AG04449 (cell line): ENCODE measurements around the gene UBAP2.
A peak's percentile ranks its signal among the peaks of the same experiment; 100 is the strongest.

Source experiments
- CTCF ChIA-PET: fragments of 350-600 bp; formaldehyde crosslinking; extraction: SDS; loops from one replicate; lab custom pipeline; 2021; ENCODE audit warnings: antibody characterized with exemption; lab: Yijun Ruan, JAX
- POLR2A ChIA-PET: fragments of 400-600, 350-600 bp; formaldehyde crosslinking; extraction: SDS; loops from one replicate; lab custom pipeline; 2020; ENCODE audit warnings: antibody characterized with exemption, inconsistent platforms; lab: Yijun Ruan, JAX
- DNase-seq: peaks from one replicate; pipeline ENCODE4 v3.0.0-alpha.2; 2010; ENCODE audit warnings: low read depth, low spot score
- H3K4me3 ChIP-seq: 2 replicates; pipeline ENCODE4 v1.5.1; 2011; ENCODE audit warnings: low read depth, mild to moderate bottlenecking, control low read depth, low read length
- TF ChIP-seq, protein P1 (sequence below): IDR thresholded peaks from one replicate; pipeline ENCODE4 v1.5.1; 2011; ENCODE audit warnings: mild to moderate bottlenecking, moderate library complexity, low read length, control low read depth, inconsistent platforms; ENCODE audit not compliant: insufficient read depth; ENCODE audit errors: missing control alignments

UBAP2 gene

DNA sequence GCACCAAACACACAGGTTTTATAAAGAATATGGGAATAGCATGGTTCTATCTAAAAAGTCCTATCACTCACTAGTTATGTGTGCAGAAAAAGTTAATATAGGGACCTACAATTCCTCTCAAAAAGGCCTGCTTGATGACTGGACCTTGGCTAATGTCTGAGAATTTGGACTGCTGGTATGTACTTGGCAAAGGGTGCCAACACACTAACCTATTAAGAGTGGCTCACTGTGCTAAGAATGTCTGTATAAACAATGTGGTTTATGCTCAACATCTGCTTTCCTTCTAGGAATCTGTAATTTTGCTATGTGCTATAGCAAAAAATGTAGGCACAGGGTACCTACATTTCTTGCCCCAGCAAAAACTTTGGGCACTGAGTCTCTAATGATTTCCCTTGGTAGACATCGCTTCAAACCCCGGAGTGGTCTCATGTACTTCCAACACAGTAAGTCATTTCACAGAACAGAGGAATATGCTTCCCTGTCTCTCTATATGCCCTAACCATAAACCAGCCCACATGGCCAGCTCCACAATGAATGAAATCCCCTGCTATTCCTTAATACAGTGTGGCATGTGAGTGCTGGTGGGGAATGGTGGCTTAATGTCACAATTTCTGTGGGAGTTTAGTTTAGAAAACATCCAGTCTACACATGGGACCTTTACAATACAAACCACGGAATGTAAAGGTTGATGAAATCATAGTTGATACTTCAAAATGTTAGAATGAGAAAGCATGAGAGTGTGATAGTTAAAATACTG is 101.7 kb downstream of the UBAP2 start:
- TF ChIP-seq, protein P1, sequence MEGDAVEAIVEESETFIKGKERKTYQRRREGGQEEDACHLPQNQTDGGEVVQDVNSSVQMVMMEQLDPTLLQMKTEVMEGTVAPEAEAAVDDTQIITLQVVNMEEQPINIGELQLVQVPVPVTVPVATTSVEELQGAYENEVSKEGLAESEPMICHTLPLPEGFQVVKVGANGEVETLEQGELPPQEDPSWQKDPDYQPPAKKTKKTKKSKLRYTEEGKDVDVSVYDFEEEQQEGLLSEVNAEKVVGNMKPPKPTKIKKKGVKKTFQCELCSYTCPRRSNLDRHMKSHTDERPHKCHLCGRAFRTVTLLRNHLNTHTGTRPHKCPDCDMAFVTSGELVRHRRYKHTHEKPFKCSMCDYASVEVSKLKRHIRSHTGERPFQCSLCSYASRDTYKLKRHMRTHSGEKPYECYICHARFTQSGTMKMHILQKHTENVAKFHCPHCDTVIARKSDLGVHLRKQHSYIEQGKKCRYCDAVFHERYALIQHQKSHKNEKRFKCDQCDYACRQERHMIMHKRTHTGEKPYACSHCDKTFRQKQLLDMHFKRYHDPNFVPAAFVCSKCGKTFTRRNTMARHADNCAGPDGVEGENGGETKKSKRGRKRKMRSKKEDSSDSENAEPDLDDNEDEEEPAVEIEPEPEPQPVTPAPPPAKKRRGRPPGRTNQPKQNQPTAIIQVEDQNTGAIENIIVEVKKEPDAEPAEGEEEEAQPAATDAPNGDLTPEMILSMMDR: no peak
- H3K4me3 ChIP-seq: no peak overlapping the region
- CTCF ChIA-PET: interaction anchor here (0.5 to 1.6 kb wide), 2 partner anchors 12 to 133 kb away, joined by 3 read pairs; no protein-coding TSS in a partner anchor
- DNase-seq: peak; percentile 95
- POLR2A ChIA-PET: interaction anchor here (0.7 kb wide), 1 partner anchor 126 kb away, joined by 3 read pairs; no protein-coding TSS in a partner anchor

DNA sequence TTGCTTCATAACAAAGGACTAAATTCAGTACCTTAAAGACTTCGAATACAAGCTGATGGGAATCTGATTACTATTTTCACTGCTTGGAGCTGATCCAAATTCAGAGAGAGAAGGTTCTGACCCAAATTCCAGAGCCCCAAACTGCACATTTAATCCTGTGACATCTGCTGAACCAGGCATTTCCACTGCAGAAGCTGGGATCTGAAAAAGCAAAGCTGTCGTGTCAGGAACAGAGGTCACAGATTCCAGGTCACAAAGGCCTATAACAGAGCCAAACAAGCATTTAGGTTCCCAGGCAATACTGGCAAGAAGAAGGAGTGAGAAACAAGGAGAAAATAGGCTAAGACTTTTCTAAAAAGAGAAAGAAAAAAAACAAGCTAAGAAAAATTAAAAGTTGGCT is 105.3 kb downstream of the UBAP2 start:
- TF ChIP-seq, protein P1: no peak
- no peak overlapping the region for H3K4me3 ChIP-seq
- CTCF ChIA-PET: interaction anchor here (0.8 to 2.9 kb wide), 17 partner anchors 9 to 164 kb away, joined by 3 to 13 read pairs (median 4); no protein-coding TSS in a partner anchor
- POLR2A ChIA-PET: no interaction called here
- no peak for DNase-seq

DNA sequence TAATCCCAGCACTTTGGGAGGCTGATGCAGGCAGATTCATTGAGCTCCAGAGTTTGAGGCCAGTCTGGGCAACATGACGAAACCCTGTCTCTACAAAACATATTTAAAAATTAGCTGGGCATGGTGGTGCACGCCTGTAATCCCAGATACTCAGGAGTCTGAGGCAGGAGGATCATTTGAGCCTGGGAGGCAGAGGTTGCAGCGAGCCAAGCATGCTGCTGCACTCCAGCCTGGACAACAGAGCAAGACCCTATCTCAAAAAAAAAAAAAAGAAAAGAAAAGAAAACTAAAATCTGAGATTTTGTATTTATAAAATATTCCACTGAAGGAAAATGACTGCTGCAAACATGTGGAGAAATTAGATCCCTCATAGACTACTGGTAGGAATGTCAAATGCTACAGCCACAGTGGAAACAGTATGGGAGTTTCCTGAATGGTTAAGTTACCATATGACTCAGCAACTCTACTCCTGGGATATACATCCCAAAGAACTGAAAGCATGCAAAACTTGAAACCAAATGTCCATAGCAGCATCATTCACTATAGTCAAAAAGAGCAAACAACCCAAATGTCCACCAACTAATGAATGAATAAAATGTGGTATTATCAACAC is 106.1 kb downstream of the UBAP2 start:
- H3K4me3 ChIP-seq: no peak overlapping the region
- CTCF ChIA-PET: interaction anchor here (0.7 to 2.9 kb wide), 13 partner anchors 8 to 617 kb away, joined by 3 to 13 read pairs (median 4); no protein-coding TSS in a partner anchor
- TF ChIP-seq, protein P1: peak; percentile 66
- POLR2A ChIA-PET: no interaction called here
- DNase-seq: peak; percentile 71

DNA sequence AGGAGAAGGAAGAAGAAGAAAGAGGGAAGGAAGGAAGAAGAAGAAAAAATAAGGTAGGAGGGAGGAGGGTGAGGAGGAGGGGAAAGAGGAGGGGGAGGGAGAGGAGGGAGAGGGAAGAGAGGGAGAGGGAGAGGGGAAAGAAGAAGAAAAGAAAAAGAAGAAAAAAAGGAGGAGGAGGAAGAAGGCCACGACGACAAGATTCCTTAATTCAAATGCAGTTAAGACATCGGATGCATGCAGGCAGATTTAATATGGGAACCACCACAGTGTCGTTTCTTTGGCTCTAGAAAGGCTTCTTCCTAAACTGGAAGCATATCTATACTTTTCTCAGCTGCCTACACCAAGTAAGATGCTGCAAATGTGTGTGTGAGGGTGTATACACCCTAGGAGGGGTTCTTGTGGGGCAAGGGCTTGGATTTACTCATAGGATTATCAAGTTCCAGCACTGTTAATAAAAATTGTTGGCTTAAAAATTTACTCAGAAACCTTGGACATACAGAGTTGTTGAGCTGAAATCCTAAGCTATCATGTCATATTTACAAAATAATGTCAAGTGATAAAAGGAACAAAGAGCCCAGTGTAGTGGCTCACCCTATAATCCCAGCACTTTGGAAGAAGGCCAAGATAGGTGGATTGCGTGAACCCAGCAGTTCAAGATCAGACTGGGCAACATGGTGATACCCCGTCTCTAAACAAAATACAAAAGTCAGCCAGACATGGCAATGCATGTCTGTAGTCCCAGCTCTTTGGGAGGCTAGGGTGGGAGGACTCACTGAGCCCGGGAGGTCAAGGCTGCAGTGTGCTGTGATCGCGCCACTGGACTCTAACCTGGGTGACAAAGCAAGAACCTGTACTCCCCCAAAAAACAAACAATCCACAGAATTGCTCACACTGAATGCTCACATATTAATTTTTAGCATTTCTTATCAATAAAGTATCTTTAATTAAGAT is 108.5 kb downstream of the UBAP2 start:
- no peak overlapping the region for H3K4me3 ChIP-seq
- ChIA-PET CTCF (interaction anchor here (0.6 to 1.0 kb wide), 4 partner anchors 12 to 663 kb away, joined by 3 to 9 read pairs (median 3); no protein-coding TSS in a partner anchor), POLR2A (no interaction called here)
- TF ChIP-seq, protein P1: no peak
- DNase-seq: no peak

DNA sequence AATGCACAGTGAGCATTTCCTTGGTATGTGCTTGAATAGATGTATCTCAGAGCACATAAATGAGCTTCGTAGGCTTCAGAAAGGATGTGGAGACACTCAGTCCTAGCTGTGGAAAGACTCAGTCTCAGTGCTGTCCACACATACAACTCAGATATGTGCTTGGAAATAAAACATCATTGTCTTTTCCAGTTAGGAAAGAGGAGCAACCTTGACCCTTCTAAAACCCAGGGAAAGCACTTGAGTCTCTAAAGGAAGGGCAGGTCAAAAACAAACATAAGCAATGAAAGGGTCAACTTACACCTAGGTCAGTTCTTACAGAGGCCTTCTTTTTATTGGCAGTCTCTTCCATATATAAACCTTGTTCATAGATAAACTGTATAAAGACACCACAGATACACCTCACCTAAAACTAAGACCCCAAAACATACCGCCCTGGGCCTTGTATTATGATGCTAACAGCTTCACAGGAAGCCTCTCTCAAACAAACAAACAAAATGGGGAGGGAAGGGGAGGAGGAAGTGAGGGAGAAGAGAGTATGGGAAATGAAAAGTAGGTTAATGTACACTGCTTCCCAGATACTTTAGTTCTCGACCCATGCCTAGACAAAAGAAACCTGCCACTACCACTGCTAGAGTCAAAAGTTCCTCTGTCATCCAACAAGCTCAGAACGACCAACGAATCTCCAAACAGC is 114.4 kb downstream of the UBAP2 start:
- no peak for DNase-seq
- TF ChIP-seq, protein P1: no peak
- CTCF ChIA-PET: interaction anchor here (0.6 to 5.2 kb wide), 6 partner anchors 7 to 122 kb away, joined by 3 to 36 read pairs (median 5); no protein-coding TSS in a partner anchor
- POLR2A ChIA-PET: no interaction called here
- no peak overlapping the region for H3K4me3 ChIP-seq
